Mucosa of descending colon (tissue), 3 donors: ENCODE data around the gene SH3PXD2A. TPM values are rescaled to one million over a fixed set of nuclear protein-coding genes. Genes with fewer than 3 reads are reported as not detected.

Experiments
- ATAC-seq: fragments of 200-7000 bp; cut with Tn5 transposase; one replicate; pipeline ENCODE4 v1.9.1; 2020; ENCODE audit warnings: mild to moderate bottlenecking, moderate library complexity
- DNase-seq, 3 donors: peaks; one replicate each; pipeline ENCODE4 v3.0.0-alpha.2; 2020
- H3K36me3 ChIP-seq: fragments of 200-600 bp; one replicate; pipeline ENCODE4 v1.8.0; 2021; ENCODE audit warnings: low read depth, mild to moderate bottlenecking
- H3K4me1 ChIP-seq: fragments of 200-600 bp; one replicate; pipeline ENCODE4 v1.8.0; 2021; ENCODE audit warnings: low read depth, mild to moderate bottlenecking
- H3K4me3 ChIP-seq: fragments of 200-600 bp; one replicate; pipeline ENCODE4 v1.8.0; 2021; ENCODE audit warnings: mild to moderate bottlenecking
- H3K9me3 ChIP-seq: fragments of 200-600 bp; one replicate; pipeline ENCODE4 v1.8.0; 2021; ENCODE audit warnings: mild to moderate bottlenecking
- CTCF ChIP-seq: fragments of 200-600 bp; IDR thresholded peaks from one replicate; pipeline ENCODE4 v1.8.0; 2022; ENCODE audit warnings: antibody characterized with exemption, mild to moderate bottlenecking
- intact Hi-C, 2 donors: fragments of 100-400 bp; cut with DNase I in 1 of 2; cut with micrococcal nuclease in 1 of 2; formaldehyde crosslinking; loops; one replicate each; pipeline versions ENCODE4 v1.11.0 to v1.11.1; 2022; cut with DNase I, micrococcal nuclease
- total RNA-seq, 3 donors: library from RNA; stranded (reverse); fragmentation: NEBNext Ultra II Directional in 2 of 3; extraction: Animal tissue kit (Norgen Biotek cat#: 25700) in 2 of 3; gene quantifications; one replicate each; pipeline versions ENCODE4 v1.2.1 to v1.2.4, GENCODE V29; 2021 to 2023
- donor health status: DM: no; HTN: no; CAD: no; lungs with moderate emphysema.
- donor health status: DM: no; HTN: no; CAD: no.
- donor health status: DM: no; HTN: yes; CAD: no.

The SH3PXD2A gene
- total RNA-seq, 3 donors from 2014 or later, result 46.1 to 91.4 (median 60.6) TPM

DNA sequence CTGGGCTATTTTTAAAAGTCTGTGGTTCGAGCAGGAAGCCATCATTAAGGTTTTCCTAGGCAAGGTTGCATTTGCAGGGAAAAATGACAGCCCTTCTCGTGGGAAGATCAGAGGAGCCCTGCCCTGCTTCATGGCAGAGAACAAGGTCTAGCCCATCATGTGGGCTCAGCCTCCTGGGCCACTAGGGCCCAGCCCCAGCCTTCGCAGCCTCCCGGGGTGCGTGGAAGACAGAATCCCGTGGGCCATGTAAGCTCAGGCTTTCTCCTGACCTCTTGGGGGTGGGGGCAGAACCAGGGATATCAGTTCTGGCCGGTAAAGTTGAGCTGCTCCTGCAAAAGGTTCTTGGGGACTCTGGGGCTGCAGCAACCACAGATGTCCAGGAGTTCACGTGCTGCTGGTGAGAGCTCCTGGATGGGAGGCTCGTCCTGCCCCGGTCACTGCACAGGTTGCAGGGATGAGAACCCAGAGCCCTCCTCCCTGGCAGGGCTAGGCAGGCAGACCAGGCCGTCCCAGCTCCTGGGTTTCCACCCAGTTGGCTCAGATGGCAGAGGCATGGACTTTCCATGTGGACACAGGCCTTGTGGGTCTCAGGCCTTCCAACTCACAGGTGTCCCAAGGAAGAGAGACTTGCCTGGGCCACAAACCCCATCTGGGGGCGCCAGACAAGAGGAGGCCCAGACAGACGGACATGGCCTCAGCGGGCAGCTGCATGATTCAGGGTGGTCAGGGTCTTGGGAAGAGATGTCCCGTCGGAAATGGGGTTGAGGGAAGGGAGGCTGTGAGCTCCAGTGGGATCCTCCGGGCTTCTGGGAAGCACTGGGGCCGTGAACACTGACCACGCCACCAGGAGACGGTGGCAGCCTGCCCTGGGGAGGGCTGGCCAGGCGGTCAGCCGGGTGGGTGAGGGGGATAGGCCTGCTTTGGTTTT is 235.7 kb downstream of the SH3PXD2A start:
- no peak for TF ChIP-seq CTCF
- Histone ChIP-seq H3K4me3 (no peak overlapping the region), H3K36me3 (no peaks in the 10 kb centered on the region), H3K4me1 (peaks cover 2% of the 10 kb centered on the region), H3K9me3 (no peaks in the 10 kb centered on the region)
- ATAC-seq, result no peak
- intact Hi-C loops, result loop anchor here in 1 of 2 donors (10.0 kb wide), 1 partner anchor 45 kb away; no protein-coding TSS in a partner anchor
- DNase-seq, result peak in 1 of 3 donors; percentile 40

- intact Hi-C loops, result loop anchor here in 1 of 2 donors (10.0 kb wide), 1 partner anchor 46 kb away; no protein-coding TSS in a partner anchor
- peak; percentile 46 to 58 (median 51) for DNase-seq
- no peak for TF ChIP-seq CTCF
- peak; percentile 20 for ATAC-seq
- Histone ChIP-seq H3K9me3 (no peaks in the 10 kb centered on the region), H3K4me1 (peaks cover 2% of the 10 kb centered on the region), H3K4me3 (no peak overlapping the region), H3K36me3 (no peaks in the 10 kb centered on the region)
Measured at GRCh38 chr10:103618575-103619423, 236.6 kb downstream of the SH3PXD2A start.

- H3K4me1 ChIP-seq, result peaks cover 2% of the 10 kb centered on the region
- H3K36me3 ChIP-seq, result no peaks in the 10 kb centered on the region
- ATAC-seq (no peak), DNase-seq (no peak)
- no peak overlapping the region for H3K4me3 ChIP-seq
- intact Hi-C loops, result loop anchor here in 1 of 2 donors (10.0 kb wide), 1 partner anchor 47 kb away; no protein-coding TSS in a partner anchor
- no peak for TF ChIP-seq CTCF
- H3K9me3 ChIP-seq, result no peaks in the 10 kb centered on the region
Measured at GRCh38 chr10:103617602-103618385, 237.6 kb downstream of the SH3PXD2A start.

- ATAC-seq, result peak; percentile 47
- peak; percentile 38 to 73 (median 44) for DNase-seq
- TF ChIP-seq CTCF, result no peak
- Histone ChIP-seq H3K4me1 (peaks cover 2% of the 10 kb centered on the region), H3K9me3 (no peaks in the 10 kb centered on the region), H3K4me3 (no peak overlapping the region), H3K36me3 (no peaks in the 10 kb centered on the region)
- intact Hi-C loops, result loop anchor here in 1 of 2 donors (10.0 kb wide), 1 partner anchor 48 kb away; no protein-coding TSS in a partner anchor
Measured at GRCh38 chr10:103616705-103617601, 238.4 kb downstream of the SH3PXD2A start.
